ENCODE data around the gene PEMT. TPM values are rescaled to one million over a fixed set of nuclear protein-coding genes. Genes with fewer than 3 reads are reported as not detected.

PEMT gene
- total RNA-seq, 4 donors from 2014 or later, result 52.5 to 76.1 (median 62.6) TPM

DNA sequence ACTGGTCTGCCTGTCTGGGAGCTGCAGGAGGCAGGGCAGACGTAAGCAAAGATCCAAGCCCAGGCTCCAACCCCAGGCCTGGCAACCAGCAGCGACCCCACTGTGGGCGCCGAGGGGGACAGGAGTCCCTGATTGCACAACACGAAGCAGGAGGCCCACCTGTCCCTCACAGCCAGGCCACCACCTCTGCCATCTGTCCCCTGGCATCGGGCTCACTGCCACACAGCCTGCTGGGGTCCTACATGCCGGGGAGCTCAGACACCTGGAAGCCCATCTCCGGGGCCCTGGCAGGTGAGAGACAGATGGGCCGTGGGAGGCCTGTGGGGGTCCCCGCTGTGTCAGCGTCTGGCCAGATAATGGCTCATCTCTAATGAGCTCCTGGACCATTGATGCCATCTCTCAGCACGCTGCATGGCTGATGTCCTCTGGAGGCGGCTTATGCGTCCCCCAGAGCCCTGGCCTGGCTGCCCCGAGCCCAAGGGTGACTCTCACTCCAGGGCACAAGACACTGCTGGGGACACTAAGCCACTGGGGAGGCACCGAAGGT lies 84.0 kb downstream of the PEMT start:
- Histone ChIP-seq H3K9me3 (no peaks in the 10 kb centered on the region), H3K36me3 (no peaks in the 10 kb centered on the region), H3K4me1 (no peaks in the 10 kb centered on the region), H3K27me3 (no peaks in the 10 kb centered on the region), H3K4me3 (replicated peaks in 1 of 3) (no peak overlapping the region), H3K27ac (no peak overlapping the region)
- intact Hi-C loops (cut with DNase I), result no loop called here
- no peak for TF ChIP-seq POLR2A (IDR thresholded peaks at IDR 0.05)
- TF ChIP-seq, protein P1, sequence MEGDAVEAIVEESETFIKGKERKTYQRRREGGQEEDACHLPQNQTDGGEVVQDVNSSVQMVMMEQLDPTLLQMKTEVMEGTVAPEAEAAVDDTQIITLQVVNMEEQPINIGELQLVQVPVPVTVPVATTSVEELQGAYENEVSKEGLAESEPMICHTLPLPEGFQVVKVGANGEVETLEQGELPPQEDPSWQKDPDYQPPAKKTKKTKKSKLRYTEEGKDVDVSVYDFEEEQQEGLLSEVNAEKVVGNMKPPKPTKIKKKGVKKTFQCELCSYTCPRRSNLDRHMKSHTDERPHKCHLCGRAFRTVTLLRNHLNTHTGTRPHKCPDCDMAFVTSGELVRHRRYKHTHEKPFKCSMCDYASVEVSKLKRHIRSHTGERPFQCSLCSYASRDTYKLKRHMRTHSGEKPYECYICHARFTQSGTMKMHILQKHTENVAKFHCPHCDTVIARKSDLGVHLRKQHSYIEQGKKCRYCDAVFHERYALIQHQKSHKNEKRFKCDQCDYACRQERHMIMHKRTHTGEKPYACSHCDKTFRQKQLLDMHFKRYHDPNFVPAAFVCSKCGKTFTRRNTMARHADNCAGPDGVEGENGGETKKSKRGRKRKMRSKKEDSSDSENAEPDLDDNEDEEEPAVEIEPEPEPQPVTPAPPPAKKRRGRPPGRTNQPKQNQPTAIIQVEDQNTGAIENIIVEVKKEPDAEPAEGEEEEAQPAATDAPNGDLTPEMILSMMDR (IDR thresholded peaks at IDR 0.05), result no peak
- 92 to 99% methylated on average over 8 to 13 of the region's 16 CpGs for WGBS, 2 donors
- DNase-seq, result no peak

DNA sequence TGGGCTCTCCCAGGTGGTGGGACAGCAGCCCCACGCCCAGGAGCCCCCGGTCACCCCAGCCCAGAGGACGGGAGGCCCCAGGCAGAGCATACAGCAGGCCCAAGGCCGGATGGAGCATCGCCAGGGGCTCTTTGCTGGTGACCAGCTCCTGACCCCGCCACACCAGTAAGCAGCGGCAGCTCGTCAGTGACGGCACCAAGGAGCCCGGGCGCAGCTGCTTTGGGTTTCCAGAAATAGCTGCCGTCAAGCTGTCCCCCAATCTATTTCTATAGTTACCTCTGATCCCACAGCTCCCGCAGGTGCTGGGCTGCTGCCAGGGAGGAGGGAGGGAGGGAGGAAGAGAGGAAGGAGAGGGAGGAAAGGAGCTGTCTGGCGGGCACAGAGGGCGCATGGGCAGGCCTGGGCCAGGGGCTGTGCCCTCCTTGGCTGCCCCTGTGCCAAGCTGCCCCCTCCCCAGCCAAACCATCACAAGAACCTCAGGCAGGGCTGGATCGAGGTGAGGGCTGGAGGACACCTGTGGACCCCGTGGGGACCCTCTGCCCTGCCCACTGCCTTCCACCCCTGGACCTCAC lies 84.5 kb downstream of the PEMT start:
- H3K4me1 ChIP-seq, result no peaks in the 10 kb centered on the region
- H3K27me3 ChIP-seq, result no peaks in the 10 kb centered on the region
- no peak overlapping the region for H3K4me3 ChIP-seq (replicated peaks in 1 of 3)
- TF ChIP-seq, protein P1 (IDR thresholded peaks at IDR 0.05), result no peak
- TF ChIP-seq POLR2A (IDR thresholded peaks at IDR 0.05), result no peak
- intact Hi-C loops (cut with DNase I), result no loop called here
- DNase-seq, result no peak
- no peaks in the 10 kb centered on the region for H3K36me3 ChIP-seq
- 65 to 70% methylated on average over 5 to 10 of the region's 17 CpGs for WGBS, 2 donors
- no peak overlapping the region for H3K27ac ChIP-seq
- H3K9me3 ChIP-seq, result no peaks in the 10 kb centered on the region

DNA sequence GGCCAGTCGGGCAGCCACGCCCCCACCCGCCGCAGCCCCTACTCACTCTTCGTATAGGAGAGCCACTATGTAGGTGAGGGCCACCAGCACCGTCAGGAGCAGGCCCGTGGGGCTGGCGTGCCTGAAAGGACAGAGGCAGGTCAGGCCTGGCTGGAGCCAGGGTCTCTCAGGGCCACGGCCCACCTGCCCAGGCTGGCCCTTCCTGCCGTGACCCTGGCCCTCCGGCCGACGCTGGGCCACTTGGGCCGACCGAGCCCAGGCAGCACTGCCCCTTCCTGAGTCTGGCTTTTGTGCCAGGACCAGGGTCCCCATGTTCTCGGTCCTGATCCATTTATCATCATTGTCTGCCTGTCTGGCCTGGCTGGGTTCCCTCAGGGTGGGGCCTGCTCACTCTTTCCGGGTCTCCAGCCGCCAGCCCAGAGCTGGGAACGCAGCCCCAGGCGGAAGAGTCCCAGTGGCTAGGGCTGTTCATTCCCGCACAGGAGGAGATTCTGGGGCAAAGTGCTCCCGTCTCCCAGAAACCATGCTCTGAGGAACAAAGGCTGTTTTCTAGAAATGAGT lies 85.2 kb downstream of the PEMT start:
- WGBS, 2 donors, result 50 to 92% methylated on average over 2 to 11 of the region's 22 CpGs
- H3K27me3 ChIP-seq, result no peaks in the 10 kb centered on the region
- no peaks in the 10 kb centered on the region for H3K36me3 ChIP-seq
- intact Hi-C loops (cut with DNase I), result no loop called here
- no peak for DNase-seq
- no peaks in the 10 kb centered on the region for H3K9me3 ChIP-seq
- no peak overlapping the region for H3K27ac ChIP-seq
- H3K4me3 ChIP-seq (replicated peaks in 1 of 3), result no peak overlapping the region
- TF ChIP-seq POLR2A (IDR thresholded peaks at IDR 0.05), result no peak
- TF ChIP-seq, protein P1 (IDR thresholded peaks at IDR 0.05), result no peak
- no peaks in the 10 kb centered on the region for H3K4me1 ChIP-seq

DNA sequence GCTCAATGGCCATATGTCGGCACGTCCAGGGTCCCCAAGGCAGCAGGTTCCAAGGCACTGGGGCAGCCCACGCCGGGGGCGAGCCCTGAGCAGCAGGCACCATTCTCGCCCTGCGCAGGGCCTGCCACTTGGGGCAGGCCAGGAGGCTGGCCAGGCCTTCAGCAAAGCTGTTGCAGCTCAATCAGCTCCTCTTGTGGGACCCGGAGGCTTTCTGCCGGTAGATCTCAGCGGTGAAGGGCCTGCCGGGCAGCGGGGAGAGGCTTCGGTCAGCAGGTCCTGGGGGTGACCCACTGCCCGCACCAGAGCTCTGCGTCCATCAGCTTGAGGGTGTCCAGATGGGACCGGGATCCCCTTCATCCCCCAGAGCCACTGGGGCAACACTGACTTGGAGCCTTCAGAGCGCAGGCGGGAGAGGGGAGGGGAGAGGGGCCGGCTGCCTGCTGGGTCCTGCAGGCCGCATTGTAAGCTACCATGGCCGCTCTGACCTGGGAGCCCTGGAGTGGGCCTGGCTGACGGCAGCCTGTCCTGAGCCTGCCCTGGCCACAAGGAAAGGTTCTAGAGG lies 85.8 kb downstream of the PEMT start:
- Histone ChIP-seq H3K9me3 (no peaks in the 10 kb centered on the region), H3K27ac (no peak overlapping the region), H3K27me3 (no peaks in the 10 kb centered on the region), H3K4me1 (no peaks in the 10 kb centered on the region), H3K4me3 (replicated peaks in 1 of 3) (no peak overlapping the region), H3K36me3 (no peaks in the 10 kb centered on the region)
- intact Hi-C loops (cut with DNase I), result no loop called here
- no peak for DNase-seq
- TF ChIP-seq, protein P1 (IDR thresholded peaks at IDR 0.05), result no peak
- no peak for TF ChIP-seq POLR2A (IDR thresholded peaks at IDR 0.05)
- 90 to 95% methylated on average over 8 to 9 of the region's 22 CpGs for WGBS, 2 donors

DNA sequence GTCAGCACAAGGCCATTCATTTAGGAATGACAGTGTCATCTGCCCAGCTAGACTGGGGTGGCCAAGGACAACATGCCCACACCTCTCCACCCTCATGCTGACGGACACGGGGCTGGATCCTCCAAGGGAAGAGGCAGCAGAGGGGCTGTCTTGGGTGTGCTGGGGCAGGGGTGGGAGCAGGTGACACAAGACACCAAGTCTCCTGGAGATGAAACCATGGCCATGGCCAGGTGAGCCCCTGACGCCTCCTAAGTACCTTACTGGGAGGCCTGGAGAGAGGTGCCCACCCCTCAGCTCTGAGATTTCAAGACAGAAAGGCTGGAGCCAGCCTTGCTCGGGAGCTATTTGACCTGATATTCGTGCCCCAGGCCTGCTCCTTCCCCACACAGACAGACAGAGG lies 86.4 kb downstream of the PEMT start:
- intact Hi-C loops (cut with DNase I), result no loop called here

More for the DNA sequence above, 86.4 kb downstream of the PEMT start:
- TF ChIP-seq, protein P1 (IDR thresholded peaks at IDR 0.05), result no peak
- no peak for TF ChIP-seq POLR2A (IDR thresholded peaks at IDR 0.05)
- no peak for DNase-seq
- H3K4me3 ChIP-seq (replicated peaks in 1 of 3), result no peak overlapping the region
- no peaks in the 10 kb centered on the region for H3K9me3 ChIP-seq
- WGBS, 2 donors, result 90 to 100% methylated on average over 2 to 3 of the region's 5 CpGs
- H3K27ac ChIP-seq, result no peak overlapping the region
- H3K36me3 ChIP-seq, result no peaks in the 10 kb centered on the region
- H3K27me3 ChIP-seq, result no peaks in the 10 kb centered on the region
- H3K4me1 ChIP-seq, result no peaks in the 10 kb centered on the region
